HEK293T (cell line): Measurements from ENCODE around the gene PKM.

ENCODE experiments used
- ARNT ChIP-seq: fragments of 450-650 bp; IDR thresholded peaks from 2 replicates; pipeline ENCODE4 v1.6.1; 2017; ENCODE audit warnings: mild to moderate bottlenecking
- BHLHE40 ChIP-seq: fragments of 450-650 bp; IDR thresholded peaks from 2 replicates; pipeline ENCODE4 v1.6.1; 2016; ENCODE audit warnings: mild to moderate bottlenecking, moderate library complexity, borderline replicate concordance
- CTBP1 ChIP-seq: fragments of 450-650 bp; IDR thresholded peaks from 2 replicates; pipeline ENCODE4 v1.6.1; 2016; ENCODE audit warnings: borderline replicate concordance
- ELF4 ChIP-seq: fragments of 450-650 bp; IDR thresholded peaks from 2 replicates; pipeline ENCODE4 v1.6.1; 2017; ENCODE audit warnings: antibody characterized with exemption
- FOXA1 ChIP-seq: fragments of 450-650 bp; IDR thresholded peaks from 2 replicates; pipeline ENCODE4 v1.6.1; 2016; ENCODE audit warnings: mild to moderate bottlenecking
- FOXK2 ChIP-seq: fragments of 450-650 bp; IDR thresholded peaks from 2 replicates; pipeline ENCODE4 v1.6.1; 2016; ENCODE audit warnings: mild to moderate bottlenecking
- L3MBTL2 ChIP-seq: fragments of 450-650 bp; conservative IDR thresholded peaks from 2 replicates; pipeline ENCODE4 v1.6.1; 2016; ENCODE audit warnings: mild to moderate bottlenecking
- LEF1 ChIP-seq: fragments of 450-650 bp; IDR thresholded peaks from 2 replicates; pipeline ENCODE4 v1.6.1; 2017; ENCODE audit warnings: mild to moderate bottlenecking, borderline replicate concordance
- NFRKB ChIP-seq: fragments of 450-650 bp; IDR thresholded peaks from 2 replicates; pipeline ENCODE4 v1.6.1; 2016; ENCODE audit warnings: mild to moderate bottlenecking, moderate library complexity
- SP1 ChIP-seq: fragments of 450-650 bp; IDR thresholded peaks from 2 replicates; pipeline ENCODE4 v1.6.1; 2017
- SUZ12 ChIP-seq: fragments of 450-650 bp; IDR thresholded peaks from 2 replicates; pipeline ENCODE4 v1.6.1; 2016; ENCODE audit warnings: mild to moderate bottlenecking
- TARDBP ChIP-seq: fragments of 450-650 bp; IDR thresholded peaks from 2 replicates; pipeline ENCODE4 v1.6.1; 2016
- TF ChIP-seq, protein P1 (sequence below): fragments of 450-650 bp; IDR thresholded peaks from 2 replicates; pipeline ENCODE4 v1.6.1; 2016

DNA sequence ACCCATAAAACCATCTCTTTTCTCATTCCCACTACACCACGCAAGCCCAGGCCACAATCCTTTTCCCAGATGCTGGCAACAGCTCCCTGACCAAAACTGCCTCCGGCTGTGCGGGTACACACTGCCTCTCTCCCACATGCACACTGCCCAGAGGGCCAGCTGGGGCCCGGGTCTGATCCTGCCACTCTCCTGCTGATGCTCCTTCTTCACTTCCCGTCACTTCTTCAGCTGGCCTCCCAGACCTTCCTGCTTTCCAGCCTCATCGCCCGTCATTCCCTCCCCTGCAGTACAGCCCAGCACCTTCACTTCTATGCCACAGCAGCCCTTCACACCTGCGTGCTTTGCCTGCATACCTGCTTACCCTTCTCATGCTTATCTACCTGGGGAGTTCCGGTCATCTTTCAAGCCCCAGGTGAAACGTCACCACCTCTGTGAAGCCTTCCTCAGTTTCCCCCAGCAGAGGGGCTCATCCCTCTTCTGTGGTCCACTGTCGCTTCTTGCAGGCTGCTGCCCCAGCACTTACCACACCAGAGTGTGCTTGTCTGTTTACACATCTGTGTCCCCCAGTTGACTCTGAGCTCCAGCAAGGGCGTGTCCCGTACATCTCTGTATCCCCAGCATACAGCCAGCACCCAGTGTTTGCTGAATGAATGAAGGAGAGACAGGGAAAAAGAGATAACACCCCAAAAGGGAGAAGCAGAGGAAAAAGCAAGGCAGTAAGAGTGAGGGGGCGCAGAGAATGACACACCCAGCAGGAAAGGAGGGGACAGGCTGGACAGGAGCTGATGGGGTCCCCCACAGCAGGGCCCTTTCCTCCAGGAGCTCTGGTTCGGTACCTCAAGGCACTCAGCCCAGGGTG is 55.6 kb downstream of the PKM start:
- TF ChIP-seq SP1 = no peak
- TF ChIP-seq BHLHE40 = no peak
- no peak for TF ChIP-seq LEF1
- TF ChIP-seq SUZ12 = no peak
- TF ChIP-seq CTBP1 = no peak
- no peak for TF ChIP-seq TARDBP
- TF ChIP-seq L3MBTL2 = no peak
- TF ChIP-seq ELF4 = no peak
- no peak for TF ChIP-seq FOXK2
- TF ChIP-seq ARNT = no peak
- TF ChIP-seq NFRKB = no peak
- no peak for TF ChIP-seq FOXA1
- TF ChIP-seq, protein P1, sequence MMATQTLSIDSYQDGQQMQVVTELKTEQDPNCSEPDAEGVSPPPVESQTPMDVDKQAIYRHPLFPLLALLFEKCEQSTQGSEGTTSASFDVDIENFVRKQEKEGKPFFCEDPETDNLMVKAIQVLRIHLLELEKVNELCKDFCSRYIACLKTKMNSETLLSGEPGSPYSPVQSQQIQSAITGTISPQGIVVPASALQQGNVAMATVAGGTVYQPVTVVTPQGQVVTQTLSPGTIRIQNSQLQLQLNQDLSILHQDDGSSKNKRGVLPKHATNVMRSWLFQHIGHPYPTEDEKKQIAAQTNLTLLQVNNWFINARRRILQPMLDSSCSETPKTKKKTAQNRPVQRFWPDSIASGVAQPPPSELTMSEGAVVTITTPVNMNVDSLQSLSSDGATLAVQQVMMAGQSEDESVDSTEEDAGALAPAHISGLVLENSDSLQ = no peak
